HG02943 (cell line): ENCODE data around the gene FLT3.
"Not testable (repeated sequence)": the region's sequence is repeated elsewhere in the genome, so short reads cannot be mapped to it uniquely, and the experiment has no call there.

ENCODE experiments used
- ATAC-seq: cut with Tn5 transposase; IDR thresholded peaks from one replicate; pipeline ENCODE4 v1.9.1; 2021; ENCODE audit warnings: mild to moderate bottlenecking, low read depth, moderate library complexity; ENCODE audit not compliant: unreplicated experiment

The FLT3 gene

DNA sequence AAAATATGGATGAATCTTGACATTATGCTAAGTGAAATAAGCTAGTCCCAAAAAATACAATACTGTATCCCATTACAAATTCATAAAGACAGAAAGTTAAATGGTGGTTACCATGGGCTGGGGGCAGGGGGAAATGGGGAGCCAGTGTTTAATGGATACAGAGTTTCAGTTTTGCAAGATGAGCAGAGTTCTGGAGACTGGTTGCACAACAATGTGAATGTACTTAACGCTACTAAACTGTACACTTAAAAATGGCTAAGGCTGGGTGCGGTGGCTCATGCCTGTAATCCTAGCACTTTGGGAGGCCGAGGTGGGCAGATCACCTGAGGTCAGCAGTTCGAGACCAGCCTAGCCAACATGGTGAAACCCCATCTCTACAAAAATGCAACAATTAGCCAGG lies 1.5 kb upstream of the FLT3 start:
- ATAC-seq: not testable (repeated sequence)

DNA sequence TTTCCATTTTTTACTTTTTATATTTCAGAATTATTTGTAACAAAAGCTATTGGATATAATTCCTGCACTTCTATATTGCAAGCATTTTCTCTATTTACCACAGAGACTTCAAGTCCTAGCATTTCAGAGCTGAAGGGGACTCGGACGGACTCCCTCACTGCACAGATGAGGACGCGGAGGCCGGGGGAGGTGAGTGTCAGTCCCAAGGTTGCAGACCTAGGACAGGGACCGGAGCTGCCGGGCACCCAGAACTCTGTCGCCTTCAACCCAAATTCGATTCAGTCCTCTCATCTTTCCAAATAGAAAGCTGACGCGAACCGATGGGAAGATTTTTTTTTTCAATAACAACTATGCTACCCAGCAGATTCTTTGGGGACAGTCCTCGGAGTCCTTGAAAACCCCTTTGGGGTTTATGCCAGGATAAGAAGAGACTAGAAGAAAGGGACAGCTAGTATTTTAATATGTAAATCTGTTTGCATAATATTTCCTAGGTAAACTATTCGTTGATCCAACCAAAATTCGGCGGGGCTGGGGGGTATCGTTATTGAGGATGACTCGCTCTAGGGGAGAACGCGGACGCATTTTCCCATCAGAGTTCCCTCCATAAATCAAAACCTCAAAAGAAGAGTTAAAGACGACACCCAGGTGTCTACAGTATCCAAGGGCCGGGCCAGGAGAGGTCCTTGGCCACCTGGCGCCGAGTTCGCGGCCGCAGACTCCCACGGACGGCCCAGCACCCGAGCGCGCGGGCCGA lies 803 bp downstream of the FLT3 start:
- no peak for ATAC-seq

DNA sequence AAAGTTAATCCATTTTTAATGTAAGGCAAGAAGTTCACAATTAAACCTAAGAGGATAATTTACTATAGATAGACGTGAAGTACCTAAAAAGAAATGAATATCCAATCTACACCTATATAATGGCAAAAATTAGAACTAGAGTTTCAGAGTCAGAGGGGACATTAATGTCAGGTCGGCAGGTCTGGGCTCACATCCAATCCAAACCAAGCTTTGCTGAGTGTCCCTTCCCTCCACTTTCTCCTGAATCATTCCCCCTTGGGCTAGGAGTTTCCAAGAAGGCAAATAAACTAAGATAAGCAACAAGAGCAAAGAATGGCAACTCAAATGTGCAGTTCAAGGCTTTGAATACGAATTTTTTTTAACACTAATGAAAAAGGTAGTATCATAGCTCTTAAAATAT lies 2.9 kb downstream of the FLT3 start:
- no peak for ATAC-seq

DNA sequence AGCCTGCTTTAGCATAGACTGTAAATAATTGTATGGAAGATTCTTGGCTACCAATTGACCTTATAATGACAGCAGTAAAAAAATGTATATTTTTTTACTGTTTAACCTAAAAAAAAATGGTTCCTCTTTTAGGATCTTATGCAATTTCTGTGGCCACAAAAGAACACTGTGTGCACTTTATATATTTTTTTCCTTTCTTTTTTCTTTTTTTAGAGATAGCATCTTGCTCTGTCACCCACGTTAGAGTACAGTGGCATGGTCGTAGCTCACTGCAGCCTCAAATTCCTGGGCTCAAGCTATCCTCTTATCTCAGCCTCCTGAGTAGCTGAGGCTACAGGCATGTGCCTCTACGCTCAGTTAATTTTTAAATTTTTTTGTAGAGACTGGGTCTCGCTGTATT lies 6.1 kb downstream of the FLT3 start:
- no peak for ATAC-seq

DNA sequence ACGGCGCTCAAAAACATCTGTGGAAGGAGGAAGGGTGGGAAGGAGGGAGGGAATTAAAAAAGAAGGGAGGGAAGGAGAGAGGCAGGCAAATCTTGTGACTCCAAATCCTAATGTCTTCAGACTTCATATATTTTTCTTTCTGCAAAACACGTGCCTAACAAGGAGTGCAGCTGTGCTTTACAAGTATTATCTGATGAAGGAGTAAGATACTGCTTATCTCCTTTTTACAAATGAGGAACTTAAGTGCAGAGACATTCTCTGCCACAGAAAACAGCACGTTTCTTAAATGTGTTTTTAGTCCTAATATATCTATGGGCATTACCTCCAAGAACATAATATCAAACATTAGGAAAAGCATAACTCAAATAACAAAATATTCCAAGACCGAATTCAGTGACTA lies 6.5 kb downstream of the FLT3 start:
- no peak for ATAC-seq

DNA sequence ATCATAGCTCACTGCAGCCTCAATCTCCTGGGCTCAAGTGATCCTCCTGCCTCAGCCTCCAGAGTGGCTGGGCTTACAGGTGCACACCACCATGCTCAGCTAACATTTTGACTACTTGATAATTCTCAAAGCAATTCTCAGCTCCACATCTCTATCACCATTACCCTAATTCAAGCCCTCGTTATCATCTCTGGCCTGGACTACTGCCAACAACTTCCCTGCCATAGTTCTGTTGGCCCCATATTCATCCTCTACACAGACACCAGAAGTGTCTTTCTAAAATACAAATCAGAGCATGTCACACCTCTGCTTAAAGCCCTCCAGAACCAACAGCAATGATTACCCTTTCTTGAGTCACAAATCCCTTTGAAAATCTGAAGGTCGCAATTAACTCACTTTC lies 7.9 kb downstream of the FLT3 start:
- ATAC-seq: no peak

DNA sequence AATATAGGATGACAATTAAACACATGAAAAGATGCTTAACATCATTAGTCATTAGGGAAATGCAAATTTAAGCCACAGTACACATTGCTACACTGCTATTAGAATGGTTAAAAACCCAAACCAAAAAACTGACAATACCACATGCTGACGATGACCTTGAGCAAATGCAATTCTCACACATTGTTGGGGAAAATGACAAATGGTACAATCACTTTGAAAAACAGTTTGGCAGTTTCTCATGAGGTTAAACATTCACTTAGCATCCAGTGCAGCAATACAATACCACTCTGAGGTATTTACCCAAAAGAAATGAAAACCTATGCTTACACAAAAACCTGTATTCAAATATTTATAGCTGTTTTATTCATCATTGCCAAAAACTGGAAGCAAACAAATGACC lies 11.3 kb downstream of the FLT3 start:
- ATAC-seq: no peak

DNA sequence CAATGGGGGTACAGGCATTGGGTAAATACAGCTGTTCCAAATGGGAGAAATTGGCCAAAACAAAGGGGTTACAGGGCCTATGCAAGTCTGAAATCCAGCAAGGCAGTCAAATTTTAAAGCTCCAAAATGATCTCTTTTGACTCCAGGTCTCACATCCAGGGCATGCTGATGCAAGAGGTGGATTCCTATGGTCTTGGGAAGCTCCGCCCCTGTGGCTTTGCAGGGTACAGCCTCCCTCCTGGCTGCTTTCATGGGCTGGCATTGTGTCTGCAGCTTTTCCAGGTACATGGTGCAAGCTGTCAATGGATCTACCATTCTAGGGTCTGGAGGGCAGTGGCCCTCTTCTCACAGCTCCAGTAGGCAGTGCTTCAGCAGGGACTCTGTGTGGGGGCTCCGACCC lies 22.6 kb downstream of the FLT3 start:
- ATAC-seq: not testable (repeated sequence)

DNA sequence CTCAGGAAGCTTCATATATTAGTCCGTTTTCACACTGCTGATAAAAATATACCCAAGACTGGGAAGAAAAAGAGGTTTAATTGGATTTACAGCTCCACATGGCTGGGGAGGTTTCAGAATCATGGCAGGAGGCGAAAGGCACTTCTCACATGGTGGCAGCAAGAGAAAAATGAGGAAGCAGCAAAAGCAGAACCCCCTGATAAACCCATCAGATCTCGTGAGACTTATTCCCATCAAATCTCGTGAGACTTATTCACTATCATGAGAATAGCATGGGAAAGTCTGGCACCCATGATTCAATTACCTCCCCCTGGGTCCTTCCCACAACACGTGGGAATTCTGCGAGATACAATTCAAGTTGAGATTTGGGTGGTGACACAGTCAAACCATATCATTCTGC lies 23.1 kb downstream of the FLT3 start:
- ATAC-seq: no peak

DNA sequence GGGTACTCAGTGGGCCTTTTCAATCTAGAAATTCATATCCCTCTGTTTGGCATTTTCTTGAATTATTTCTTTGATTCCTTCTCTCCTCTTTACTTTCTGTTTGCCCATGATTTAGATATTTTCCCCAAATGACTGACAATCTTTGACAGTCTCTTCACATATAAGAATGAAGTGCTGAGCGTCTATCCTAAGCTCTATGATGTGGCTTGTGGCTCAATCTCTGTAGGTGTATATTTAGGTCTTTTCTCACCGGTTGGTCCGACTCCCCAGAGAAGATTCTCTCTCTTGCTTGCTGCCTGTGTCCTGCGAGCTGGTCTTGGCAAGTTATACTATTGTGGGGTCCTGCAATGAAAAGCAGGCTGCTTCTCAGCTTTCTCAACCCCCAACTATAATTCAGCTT lies 29.0 kb downstream of the FLT3 start:
- no peak for ATAC-seq

DNA sequence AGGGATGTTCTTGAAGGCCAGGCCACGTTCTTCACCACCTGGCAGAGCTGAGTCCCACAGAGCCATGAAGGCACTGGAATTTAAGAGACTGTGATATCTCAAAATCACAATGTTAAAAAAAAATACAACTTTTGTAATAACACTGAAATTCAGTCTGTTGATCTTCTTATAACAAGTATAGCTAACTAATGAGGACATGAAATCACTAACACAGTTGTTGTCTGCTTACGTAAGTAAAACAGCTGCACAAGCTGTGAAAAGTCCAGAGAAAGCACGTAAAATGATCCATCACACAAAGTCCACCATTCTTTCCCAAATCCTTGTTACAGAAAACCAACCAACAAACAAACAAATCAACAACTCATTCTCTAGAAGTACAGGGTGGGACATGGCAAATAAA lies 32.9 kb downstream of the FLT3 start:
- no peak for ATAC-seq

DNA sequence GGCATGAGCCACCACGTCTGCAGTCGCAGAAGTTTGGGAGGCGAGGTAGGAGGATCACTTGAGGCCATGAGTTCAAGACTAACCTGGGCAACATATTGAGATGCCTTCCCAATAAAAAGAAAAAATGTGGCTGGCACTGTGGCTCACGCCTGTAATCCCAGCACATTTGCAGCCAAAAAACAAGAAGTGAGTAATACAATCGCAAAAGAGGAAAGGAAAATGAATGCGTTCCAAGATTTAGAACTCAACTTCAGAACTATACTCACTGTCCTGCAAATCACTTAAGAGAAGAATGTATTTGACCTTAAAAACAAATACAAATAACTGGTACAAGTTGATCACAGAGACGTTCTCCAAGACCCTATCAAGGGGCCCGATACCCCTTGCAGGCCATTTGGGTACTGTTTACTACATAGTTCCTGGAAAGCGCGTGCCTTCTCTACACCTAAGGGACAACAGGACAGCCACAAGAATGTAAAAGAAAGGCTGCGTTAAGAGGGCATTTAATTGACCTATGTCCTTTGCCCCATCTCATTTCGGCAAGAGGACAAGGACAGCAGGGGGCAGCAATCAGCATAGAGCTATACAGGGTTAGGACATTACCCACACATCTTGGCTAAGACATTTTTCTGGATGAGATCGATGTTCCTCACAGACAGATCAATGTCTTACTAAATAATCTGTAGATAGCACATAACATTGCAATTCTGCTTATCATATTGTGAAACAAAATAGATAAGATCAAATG lies 41.3 kb downstream of the FLT3 start:
- no peak for ATAC-seq

DNA sequence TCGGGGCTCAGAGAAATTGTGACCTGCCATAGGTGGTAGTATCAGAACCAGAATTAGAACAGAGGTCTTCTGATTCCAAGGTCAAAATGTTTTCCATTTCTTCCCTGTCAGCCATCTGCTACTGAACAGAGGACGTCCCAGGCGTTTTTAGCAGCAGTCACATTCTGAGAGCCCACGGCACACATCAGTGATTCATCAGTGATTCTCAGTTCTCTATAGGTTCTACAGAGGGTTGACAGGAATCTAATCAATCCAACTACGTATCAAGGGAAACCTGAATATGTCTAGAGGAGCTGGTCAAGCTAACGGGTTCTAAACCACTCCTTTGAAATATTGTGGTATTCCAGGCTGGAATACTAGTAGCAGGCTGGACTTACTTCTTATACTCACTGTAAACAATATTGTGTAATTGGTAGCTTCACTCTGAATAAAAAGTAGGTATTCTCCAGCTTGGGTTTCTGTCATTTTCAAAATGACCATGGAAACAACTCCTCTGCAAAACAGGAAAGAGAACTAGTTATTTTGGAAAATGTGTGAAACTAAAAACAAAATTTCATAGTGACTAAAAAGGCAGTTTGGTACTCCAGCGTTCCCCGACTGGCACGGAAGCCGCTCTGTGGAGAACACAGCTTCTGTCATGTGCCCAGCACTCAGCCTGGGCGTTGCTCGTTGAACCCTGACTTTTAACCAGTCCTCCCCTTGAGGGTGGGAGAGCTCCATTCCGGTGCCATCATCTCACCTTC lies 43.2 kb downstream of the FLT3 start:
- ATAC-seq: no peak

DNA sequence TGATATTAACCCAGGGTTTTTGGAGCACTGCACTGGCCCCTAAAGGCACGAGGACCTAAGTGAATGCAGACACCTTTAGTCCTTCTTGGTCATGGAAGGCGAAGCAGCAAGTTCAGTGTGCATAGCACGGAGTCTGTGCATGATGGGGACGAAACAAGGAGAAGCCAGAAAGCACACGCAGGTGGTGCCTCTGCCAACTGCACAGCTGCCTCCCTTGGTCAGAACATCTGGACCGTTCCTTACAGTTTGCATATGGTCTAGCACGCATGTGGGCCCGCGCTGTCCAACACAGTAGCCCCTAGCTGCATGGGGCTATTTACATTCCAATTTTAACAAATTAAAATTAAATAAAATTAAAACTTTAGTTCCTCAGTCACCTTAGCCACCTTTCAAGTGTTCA lies 44.0 kb downstream of the FLT3 start:
- ATAC-seq: no peak

DNA sequence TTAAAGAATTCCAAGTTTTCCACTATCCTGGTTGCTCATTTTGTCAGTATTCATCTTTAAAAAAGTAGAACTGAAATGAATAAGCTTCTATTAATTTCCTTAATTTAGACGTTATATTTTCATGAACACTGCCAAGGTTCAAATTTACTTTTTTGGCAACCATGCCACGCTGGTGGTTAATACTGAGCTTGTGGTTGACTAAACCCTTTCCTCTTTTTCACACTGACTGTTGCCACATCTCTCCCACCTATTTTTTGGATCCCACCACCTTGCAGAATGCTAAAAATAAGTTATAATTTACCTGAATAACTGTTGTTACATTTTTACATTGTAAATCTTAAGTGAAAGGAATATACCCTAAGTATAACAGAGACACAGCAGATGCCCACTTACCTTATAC lies 45.0 kb downstream of the FLT3 start:
- no peak for ATAC-seq

DNA sequence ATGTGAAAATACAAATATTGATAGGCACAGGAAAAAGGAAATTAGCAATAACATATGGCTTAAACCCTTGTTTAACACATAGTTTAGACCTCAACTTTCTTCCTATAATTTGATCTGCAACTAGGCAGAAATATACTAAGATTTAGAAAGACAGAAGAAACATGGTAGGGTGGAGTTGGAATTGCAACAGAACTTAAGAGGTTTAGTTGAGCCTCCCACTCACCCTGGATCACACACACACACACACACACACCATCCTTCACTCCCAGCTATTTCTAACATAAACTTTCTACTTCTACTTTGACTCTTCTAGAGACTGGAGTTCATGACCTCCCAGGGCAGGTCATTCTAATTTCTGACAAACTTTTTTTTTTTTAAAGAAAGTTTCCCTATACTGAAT lies 47.4 kb downstream of the FLT3 start:
- ATAC-seq: no peak

DNA sequence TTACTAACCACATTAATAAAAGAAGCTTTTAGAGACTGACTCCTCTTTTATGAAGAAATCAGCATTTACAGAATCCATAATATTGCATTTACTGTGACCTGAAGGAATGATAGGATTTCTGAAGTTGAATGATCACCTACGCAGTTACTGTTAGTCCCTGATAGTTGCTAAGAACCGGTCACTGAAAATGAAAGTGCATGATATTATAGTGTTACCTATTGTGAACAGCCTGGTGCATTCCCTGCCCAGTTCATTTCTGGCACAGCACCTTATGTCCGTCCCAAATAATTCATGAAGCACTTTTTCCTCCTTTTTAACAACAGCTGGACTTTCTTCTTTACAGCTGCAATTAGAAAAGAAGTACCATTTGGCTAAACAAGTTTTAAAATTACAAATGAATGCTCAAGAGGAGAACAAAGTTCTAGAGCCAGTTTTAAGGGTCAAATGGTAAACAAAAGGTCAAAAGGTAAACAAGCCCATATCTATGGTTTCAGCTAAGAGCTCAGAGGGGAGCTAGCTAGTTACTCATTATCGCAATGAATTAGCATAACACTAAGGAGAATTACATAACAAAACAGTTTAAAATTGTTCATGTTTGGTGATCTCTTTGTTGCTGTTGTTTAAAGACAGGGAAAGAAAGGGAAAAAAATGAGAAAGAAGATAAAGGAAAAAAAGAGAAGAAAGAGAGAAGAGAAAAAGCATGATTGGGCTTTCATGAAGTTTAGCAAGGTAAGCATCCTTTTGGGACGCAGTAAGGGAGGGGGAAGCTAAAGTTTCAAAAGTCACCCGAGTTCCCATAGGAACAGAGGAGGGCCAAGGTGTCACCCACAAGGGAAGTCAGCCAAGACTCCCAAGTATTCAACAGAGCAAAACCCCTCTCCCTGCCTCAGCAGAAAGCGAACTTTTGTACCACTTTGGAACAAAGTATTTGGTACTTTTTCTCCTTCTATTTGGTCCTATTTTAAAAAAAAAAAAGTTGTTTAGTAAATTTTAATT lies 50.2 kb downstream of the FLT3 start:
- no peak for ATAC-seq

DNA sequence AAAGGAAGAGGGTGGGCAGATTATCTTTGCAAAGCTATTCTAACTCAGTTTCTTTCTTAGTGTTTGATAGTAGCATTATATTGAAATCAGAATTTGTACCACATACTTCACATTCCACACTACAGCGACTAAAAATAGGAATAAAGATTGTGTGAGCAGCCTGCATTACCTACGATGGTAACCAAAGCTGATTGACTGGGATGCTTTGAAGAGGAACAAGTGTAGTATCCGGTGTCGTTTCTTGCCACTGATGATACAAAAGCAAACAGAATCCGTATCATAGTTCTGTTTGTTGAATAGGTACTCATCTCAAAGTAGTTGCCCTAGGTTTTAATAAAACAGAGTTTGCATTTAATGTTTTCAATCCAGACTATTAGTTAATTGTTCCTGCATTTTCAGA lies 51.2 kb downstream of the FLT3 start:
- no peak for ATAC-seq

DNA sequence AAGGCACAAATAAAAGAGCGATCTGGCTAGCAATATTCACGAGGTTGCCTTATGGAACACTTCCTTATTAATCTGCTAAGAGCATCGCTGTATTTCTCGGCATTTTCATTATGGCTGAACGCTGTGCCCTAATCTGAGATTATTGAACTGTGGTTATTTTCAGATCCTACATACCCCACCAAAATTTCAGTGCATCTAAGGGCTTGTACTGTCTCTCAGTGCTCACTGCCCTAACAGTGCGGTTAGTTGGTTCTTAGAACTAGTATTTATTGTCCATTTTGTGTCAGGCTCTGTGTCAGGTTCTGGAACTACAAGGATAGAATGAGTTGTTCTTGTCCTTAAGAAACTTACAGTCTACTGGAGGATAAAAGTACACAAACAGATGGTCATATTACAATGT lies 51.6 kb downstream of the FLT3 start:
- no peak for ATAC-seq

DNA sequence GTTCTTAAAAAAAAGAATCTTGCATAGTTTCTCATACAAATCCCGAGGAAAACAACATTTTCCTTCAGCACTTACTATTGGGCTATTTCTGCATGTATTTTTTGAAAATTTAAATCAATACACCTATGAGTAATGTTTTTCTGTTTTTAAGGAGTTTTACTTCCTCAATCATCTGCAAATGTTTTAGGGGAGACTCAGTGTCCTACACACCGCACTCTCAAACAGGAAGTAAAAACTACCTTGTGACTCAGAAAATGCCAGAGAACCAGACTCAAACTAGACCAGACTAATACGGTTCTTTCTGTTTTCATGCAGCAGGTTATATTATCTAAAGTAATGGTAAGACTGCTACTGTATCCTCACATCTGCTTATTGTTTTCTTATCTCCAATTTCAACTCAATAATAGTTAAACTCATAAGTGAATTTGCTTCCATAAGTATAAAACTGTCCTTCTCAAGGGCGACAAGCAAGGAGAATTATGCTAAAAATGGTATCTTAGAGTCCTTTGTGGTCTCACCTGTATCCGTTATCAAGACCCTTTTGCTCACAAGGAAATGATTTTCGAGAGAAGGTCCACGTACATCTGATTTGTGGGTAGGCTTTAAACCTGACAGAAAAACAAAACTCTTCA lies 52.5 kb downstream of the FLT3 start:
- peak; percentile 89 for ATAC-seq
